ENCODE measurements around the gene FCRLB.
A peak's percentile ranks its signal among the peaks of the same experiment; 100 is the strongest.
"Not testable (repeated sequence)": the region's sequence is repeated elsewhere in the genome, so short reads cannot be mapped to it uniquely, and the experiment has no call there.

The FCRLB gene

GRCh38 chr1:161720422-161720821 lies 922 bp upstream of the FCRLB start:
- peak; percentile 40 for DNase-seq

GRCh38 chr1:161721738-161722343 lies 497 bp downstream of the FCRLB start:
- peak; percentile 77 for DNase-seq

DNA sequence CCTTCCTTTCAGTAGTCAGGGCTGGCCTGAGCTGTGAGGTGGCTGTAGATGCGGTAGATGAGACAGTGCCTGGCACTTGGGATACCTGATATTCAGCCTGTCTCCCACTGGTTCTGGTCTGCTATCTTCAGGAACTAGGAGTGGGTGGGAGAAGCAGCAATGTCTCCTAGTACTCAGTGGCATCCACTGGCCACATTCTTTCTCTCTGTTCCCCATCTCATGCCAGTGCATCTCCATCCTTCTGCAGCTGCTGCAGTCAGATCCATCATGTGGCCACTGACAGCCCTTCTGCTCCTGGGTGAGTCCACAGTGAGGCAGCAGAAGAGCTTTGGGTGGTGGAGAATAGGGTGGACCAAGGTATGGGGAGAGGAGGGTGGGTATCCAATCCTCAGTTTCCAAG lies 1.1 kb downstream of the FCRLB start:
- no peak for DNase-seq

DNA sequence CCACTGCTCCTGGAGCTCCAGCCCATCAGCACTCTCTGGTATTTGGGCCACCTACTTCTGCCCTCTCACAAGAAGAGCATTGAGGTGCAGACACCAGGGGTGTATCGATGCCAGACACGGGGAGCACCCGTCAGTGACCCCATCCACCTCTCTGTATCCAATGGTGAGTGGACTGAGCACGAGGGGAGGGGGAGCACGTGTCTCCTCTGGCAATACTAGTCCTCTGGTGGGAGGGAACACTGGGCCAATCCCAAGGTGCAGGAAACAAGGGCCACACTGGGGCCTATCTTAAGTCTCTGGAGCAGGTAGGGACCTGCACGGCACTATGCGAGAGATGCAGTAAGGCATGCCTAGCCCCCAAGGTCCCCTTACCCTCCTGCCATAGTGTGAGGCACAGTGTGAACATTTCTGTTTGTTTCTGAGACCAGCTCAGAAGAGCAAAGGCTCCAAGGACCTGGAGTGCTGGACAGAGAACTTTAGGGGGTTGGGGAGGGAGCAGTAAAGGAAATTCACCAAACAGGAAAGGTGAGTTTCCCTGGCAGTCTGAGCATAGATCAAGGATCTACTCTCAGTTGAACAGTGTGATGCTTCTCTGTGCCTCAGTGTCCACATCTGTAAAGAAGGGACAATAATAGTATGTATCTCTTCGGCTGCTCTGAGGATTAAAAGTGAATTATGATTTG lies 2.3 kb downstream of the FCRLB start:
- DNase-seq, result no peak

GRCh38 chr1:161725258-161725907 lies 4.0 kb downstream of the FCRLB start:
- DNase-seq, result not testable (repeated sequence)

- DNase-seq, result peak; percentile 76
Observed at GRCh38 chr1:161725908-161726472, 4.6 kb downstream of the FCRLB start.

DNA sequence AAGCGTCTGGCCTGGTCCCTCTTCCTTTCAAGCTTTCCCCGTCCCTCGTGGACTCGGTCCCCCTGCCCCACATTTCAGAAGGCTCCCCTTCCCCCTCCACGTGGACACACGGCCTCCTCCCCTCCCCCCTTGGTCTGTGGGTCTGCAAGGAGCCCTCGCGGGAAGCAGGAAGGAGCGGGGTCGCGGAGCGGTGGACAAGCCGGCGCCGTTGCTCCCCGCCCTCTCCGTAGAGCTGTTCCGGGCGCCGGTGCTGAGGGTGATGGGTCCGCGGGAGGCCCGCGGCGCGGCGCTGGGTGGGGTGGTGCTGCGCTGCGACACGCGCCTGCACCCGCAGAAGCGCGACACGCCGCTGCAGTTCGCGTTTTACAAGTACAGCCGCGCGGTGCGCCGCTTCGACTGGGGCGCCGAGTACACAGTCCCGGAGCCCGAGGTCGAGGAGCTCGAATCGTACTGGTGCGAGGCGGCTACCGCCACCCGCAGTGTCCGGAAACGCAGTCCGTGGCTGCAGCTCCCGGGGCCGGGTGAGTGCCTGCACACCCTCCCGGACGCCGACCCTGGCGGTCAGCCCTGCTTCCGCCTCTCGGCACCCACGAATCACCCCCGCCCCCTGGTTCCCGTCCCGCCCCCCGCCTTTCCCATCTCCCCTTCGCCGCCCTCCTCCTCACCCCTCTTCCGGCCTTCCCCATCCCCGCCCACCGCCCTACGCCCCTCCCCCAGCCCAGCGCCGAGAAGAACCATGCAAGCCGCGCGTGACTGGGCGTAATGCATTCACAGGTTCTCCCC lies 5.3 kb downstream of the FCRLB start:
- DNase-seq, result peak; percentile 95

GRCh38 chr1:161727256-161727924 lies 6.0 kb downstream of the FCRLB start:
- peak; percentile 80 for DNase-seq

DNA sequence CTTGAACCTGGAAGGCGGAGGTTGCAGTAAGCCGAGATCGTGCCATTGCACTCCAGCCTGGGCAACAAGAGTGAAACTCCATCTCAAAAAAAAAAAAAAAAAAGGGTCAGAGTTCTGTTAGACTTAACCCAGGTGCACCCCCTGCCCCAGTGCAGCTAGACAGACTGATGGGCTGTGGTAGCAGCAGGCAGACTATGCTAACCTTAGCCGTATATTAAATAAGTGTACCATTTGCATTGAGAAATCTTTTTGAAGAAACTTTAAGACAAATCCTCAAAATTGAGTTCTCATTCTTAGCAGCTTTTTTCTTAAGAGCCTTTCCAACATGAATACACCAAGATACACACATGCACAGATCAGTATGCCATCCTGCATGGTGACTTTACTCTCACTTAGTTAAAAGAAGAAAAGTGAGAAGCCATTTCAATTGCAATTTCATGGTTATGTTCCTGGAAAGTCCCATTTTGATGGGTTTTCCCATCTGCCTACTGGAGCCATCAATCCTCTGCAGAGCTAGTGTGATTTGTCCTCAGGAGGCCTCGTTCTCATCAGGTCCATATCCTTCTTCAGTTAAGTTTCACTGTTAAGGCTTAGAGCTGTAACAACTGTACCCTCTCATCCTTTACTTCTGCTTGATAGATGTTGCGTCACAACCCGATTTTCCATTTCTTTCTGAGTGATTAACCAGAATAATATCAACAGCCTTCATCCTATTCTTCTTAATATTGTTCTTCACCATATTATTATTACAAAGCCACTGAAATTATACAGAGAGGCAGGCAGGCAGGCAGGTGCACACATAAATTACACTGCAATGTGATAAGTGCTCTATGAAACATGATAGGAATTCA lies 7.3 kb downstream of the FCRLB start:
- no peak for DNase-seq

DNA sequence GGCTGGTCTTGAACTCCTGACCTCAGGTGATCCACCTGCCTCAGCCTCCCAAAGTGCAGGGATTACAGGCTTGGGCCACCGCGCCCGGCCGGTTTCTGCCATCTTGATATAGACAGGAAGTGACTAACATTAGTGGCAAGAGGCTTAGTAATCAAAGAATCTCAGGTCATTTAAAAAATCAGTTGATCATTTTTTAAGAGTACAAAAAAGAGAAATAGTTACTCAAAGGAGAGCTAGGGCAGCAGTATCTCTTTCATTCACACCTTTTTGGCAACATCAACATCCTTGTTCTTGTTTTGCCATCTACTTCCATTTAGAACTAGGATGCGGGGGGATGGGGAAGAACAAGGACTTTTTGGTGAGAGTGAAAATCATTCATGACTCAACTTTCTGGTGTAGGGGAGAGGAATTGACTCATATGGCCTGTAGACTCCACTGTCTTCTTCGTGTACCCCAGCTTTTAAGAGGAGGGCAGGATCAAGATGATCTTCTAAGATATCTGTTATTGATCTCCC lies 8.8 kb downstream of the FCRLB start:
- DNase-seq, result peak; percentile 22

GRCh38 chr1:161731241-161731640 lies 9.9 kb downstream of the FCRLB start:
- DNase-seq, result no peak

GRCh38 chr1:161731981-161732718 lies 10.8 kb downstream of the FCRLB start:
- DNase-seq, result peak; percentile 63

DNA sequence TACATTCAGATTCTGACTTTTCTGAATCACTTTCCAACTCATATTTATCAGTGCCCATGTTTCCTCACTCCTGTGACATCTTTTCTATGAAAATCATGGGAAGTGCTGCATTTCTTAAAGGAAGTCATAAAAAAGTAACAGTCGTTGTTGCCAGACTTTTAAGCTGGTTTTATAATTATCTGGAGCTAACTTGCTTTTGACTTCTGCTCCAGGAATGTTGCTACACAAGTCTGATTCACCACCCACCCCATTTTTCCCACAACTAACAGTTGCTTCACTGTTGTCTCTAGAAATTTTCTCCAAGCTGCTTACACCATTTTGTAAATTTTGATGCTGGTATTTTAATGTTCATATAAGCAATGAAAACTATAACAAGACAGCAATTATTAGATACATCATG lies 12.2 kb downstream of the FCRLB start:
- no peak for DNase-seq

- DNase-seq, result no peak
Observed at GRCh38 chr1:161735837-161736236, 14.5 kb downstream of the FCRLB start.

- no peak for DNase-seq
Observed at GRCh38 chr1:161736335-161736969, 15.1 kb downstream of the FCRLB start.

DNA sequence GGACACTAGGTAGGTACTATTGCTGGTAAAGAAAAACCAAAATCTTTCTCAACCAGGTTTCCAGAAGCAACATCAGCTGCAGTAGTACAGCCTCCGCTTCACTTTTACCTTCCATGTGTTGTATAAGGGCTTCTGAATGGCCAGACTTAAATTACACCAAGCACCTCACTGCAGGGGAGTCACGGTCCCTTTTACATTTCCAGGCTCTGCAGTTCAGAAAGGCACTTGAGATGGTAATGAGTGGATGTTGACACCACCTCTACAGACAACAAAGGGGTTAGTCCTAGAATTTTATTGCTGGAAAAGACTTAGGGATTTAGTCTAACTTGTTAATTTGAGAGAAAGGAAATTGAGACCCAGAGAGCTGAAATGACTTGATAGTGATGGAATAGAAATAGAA lies 16.3 kb downstream of the FCRLB start:
- no peak for DNase-seq

DNA sequence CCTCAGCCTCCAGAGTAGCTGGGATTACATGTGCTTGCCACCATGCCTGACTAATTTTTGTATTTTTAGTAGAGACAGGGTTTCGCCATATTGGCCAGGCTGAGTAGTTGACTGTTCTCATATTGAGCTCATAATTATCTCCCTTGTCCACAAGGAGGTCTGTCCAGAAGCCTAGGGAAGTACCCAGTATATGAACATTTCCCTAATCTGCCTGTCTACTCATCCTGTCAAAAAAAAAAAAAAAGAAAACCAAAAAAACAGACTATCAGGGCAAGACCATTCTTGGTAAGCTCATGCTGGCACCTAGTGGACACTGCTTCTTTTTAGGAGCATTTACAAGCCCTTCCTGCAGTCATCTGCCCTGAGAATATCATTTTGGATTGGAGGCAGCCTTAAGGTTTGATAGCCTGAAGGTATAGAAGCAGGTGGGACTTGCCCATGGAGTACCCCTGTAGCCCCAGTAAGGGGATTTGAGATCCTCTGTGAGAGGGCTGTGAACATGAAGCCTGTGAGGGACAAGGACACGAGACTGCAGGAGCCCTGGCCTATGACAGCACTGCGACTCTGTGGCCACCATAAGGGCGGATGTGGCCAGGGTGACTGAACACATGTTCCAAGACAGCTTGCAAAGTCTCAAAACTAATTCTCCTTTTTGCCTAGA lies 17.4 kb downstream of the FCRLB start:
- peak; percentile 95 for DNase-seq

DNA sequence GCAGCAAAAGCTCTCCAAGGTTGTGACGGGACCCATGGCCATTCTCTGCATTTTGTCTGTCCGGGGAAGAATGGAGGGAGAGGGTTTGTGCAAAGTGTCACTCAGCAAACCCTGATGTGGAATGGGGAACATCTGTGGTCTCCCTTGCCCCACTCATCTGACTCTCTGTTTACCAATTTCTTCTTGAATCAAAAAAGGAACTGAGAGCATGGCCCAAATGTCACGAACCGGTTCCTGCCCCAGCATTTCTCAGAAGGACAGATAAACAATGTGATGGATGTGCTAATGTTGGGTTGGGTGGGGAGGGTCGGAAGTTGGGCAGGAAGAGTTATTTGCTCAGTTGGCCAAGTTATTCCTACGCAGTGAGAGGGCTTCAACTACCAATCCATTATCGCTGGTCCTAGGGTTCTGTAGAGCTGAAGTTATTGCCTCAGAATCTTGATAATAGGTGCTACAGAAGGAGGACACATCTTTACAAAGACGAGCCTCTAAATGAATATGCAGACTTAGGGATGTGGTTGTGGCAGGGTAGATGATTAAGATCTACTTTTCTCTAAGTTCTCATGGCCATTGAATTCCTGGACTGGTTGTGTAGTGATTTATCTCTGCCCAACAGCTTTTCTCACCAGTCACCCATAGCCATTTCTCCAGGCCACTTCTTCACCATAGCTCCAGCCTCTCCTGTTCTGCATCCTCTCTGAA lies 18.7 kb downstream of the FCRLB start:
- DNase-seq, result no peak

GRCh38 chr1:161740921-161741320 lies 19.6 kb downstream of the FCRLB start:
- peak; percentile 47 for DNase-seq

Data from hematopoietic multipotent progenitor cell treated with erythropoietin and hydrocortisone succinate and interleukin-3 and kit ligand, for 4 days (in vitro differentiated cells).